GM12801 (cell line): ENCODE data around the gene CENATAC.

Source experiments
- CTCF ChIP-seq: IDR thresholded peaks from one replicate; pipeline ENCODE4 v1.5.1; 2011; ENCODE audit warnings: control low read depth; ENCODE audit not compliant: insufficient read length; ENCODE audit errors: extremely low read depth

The CENATAC gene

DNA sequence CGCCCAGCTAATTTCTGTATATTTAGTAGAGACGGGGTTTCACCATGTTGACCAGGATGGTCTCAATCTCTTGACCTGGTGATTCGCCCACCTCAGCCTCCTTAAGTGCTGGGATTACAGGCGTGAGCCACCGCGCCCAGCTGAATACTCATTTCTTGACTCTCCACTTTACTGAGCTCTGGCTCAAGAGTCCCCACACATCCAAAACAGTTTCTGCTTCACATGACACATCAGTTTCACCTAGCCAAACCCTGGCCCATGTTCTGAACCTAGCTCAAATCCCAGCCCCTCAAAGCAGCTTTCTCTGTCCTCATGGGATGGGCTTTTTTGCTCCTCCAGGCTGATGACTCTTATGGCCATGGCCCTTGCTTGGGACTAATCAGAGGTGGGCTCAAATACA lies 49.3 kb downstream of the CENATAC start:
- TF ChIP-seq CTCF, result no peak

GRCh38 chr11:119048644-119049043 lies 50.7 kb downstream of the CENATAC start:
- TF ChIP-seq CTCF, result no peak

GRCh38 chr11:119049081-119049480 lies 51.1 kb downstream of the CENATAC start:
- no peak for TF ChIP-seq CTCF

GRCh38 chr11:119051440-119052162 lies 53.7 kb downstream of the CENATAC start:
- no peak for TF ChIP-seq CTCF

- TF ChIP-seq CTCF, result no peak
These were observed 54.4 kb downstream of the CENATAC start for GRCh38 chr11:119052163-119052814.

- no peak for TF ChIP-seq CTCF
These were observed 56.5 kb downstream of the CENATAC start for GRCh38 chr11:119054418-119054817.

DNA sequence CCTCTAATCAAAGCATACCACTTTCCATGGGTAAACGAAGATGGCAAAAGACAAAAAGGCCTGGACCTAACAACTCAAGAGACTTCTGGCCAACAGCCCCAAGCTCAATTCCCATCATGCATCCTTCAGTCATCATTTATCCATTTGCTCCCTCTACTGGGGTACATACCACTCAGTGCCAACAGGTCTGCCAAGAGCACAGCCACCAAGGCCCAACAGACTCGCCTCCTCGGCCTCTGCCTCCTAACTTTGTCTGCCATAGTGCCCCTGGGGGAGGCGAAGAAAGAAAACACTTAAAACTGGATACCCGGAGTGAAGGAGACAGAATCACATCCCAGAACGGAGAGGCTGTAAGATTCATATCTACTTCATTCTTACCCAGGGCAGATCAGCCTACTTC lies 58.0 kb downstream of the CENATAC start:
- no peak for TF ChIP-seq CTCF
